ENCODE results near the gene MOB3B. TPM values are rescaled to one million over a fixed set of nuclear protein-coding genes. Genes with fewer than 3 reads are reported as not detected.

Gene MOB3B
- total RNA-seq, 1 donor from 2014 or later: 11.0 TPM

GRCh38 chr9:27348785-27349697, 180.6 kb downstream of the MOB3B start:
- no peak overlapping the region for H3K4me3 ChIP-seq
- peaks cover 30% of the 10 kb centered on the region for H3K4me1 ChIP-seq
- DNase-seq (ENCODE audit: extremely low spot score in 2 of 2): no peak
- intact Hi-C loops (cut with DNase I): no loop called here
- no peaks in the 10 kb centered on the region for H3K27me3 ChIP-seq
- no peak overlapping the region for H3K27ac ChIP-seq
- H3K9me3 ChIP-seq: no peaks in the 10 kb centered on the region
- H3K36me3 ChIP-seq: no peaks in the 10 kb centered on the region
- TF ChIP-seq, protein P1, sequence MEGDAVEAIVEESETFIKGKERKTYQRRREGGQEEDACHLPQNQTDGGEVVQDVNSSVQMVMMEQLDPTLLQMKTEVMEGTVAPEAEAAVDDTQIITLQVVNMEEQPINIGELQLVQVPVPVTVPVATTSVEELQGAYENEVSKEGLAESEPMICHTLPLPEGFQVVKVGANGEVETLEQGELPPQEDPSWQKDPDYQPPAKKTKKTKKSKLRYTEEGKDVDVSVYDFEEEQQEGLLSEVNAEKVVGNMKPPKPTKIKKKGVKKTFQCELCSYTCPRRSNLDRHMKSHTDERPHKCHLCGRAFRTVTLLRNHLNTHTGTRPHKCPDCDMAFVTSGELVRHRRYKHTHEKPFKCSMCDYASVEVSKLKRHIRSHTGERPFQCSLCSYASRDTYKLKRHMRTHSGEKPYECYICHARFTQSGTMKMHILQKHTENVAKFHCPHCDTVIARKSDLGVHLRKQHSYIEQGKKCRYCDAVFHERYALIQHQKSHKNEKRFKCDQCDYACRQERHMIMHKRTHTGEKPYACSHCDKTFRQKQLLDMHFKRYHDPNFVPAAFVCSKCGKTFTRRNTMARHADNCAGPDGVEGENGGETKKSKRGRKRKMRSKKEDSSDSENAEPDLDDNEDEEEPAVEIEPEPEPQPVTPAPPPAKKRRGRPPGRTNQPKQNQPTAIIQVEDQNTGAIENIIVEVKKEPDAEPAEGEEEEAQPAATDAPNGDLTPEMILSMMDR (IDR thresholded peaks at IDR 0.05): no peak
- no peak for TF ChIP-seq POLR2A (IDR thresholded peaks at IDR 0.05)
- no peak for TF ChIP-seq POLR2AphosphoS5 (IDR thresholded peaks at IDR 0.05; ENCODE audit: insufficient read depth in 1 of 2, low read depth in 1 of 2)

DNA sequence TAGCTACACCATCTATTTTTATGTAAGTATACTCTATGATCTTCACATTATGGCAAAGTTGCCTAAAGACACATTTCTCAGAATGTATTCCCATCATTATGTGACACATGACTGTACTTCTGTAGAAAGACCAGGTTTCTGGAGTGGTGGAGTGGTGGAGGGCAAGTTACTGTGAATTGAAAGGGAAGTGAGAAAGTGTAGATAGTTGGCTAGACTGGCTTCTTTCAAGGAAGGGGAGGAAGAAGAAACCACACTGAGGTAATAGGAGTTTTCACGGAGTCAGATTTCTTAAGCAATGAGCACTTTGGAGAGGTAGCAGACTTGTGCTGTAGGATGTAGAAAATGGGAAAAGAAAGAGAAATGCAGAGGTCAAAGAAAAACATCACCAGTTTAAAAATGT, 181.7 kb downstream of the MOB3B start:
- no peaks in the 10 kb centered on the region for H3K36me3 ChIP-seq
- H3K9me3 ChIP-seq: no peaks in the 10 kb centered on the region
- intact Hi-C loops (cut with DNase I): no loop called here

GRCh38 chr9:27344776-27345175, 184.8 kb downstream of the MOB3B start:
- no peak for DNase-seq (ENCODE audit: extremely low spot score in 2 of 2)
- TF ChIP-seq, protein P1 (IDR thresholded peaks at IDR 0.05): no peak
- TF ChIP-seq POLR2A (IDR thresholded peaks at IDR 0.05): no peak
- TF ChIP-seq POLR2AphosphoS5 (IDR thresholded peaks at IDR 0.05; ENCODE audit: insufficient read depth in 1 of 2, low read depth in 1 of 2): no peak
- H3K4me1 ChIP-seq: peaks cover 24% of the 10 kb centered on the region
- H3K9me3 ChIP-seq: no peaks in the 10 kb centered on the region
- intact Hi-C loops (cut with DNase I): no loop called here
- H3K27ac ChIP-seq: no peak overlapping the region
- H3K27me3 ChIP-seq: no peaks in the 10 kb centered on the region
- H3K36me3 ChIP-seq: no peaks in the 10 kb centered on the region
- H3K4me3 ChIP-seq: no peak overlapping the region

More for the DNA sequence above, 181.7 kb downstream of the MOB3B start:
- Histone ChIP-seq H3K27me3 (no peaks in the 10 kb centered on the region), H3K27ac (no peak overlapping the region), H3K4me3 (no peak overlapping the region), H3K4me1 (peaks cover 20% of the 10 kb centered on the region)
- no peak for DNase-seq (ENCODE audit: extremely low spot score in 2 of 2)
- TF ChIP-seq, protein P1 (IDR thresholded peaks at IDR 0.05): no peak
- TF ChIP-seq POLR2AphosphoS5 (IDR thresholded peaks at IDR 0.05; ENCODE audit: insufficient read depth in 1 of 2, low read depth in 1 of 2) (no peak), POLR2A (IDR thresholded peaks at IDR 0.05) (no peak)

DNA sequence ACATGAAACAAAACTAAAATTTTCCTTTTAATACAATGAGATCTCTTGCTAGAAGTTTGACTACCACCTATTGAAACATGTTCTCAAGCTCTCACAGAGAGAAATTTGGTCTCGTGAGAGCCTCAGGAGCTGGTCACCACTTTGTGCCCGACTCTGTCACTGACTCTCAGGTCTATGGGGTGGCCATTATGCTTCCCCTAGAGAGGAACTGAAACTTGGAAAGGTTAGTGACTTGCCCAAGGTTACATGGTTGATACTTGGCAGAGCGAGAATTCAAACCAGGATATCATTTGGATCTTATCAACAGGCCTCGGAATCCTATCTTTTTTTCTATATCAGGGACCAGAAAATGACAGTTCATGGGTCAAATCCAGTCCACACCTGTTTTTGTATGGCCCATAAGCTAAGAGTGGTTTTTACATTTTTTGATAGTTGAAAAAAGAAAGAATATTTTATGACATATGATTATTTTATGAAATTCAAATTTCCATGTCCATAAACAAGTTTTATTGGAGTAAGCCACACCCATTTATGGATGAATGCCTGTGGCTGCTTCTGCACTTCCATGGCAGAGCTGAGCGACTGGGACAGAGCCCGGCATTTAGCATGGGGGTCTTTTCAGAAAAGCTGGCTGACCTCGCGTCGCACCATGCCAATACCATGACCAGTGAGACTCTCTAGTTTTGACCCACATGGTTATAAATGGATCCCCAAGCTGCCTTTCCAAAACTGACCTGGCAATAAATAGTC, 187.9 kb downstream of the MOB3B start:
- H3K9me3 ChIP-seq: no peaks in the 10 kb centered on the region
- H3K4me3 ChIP-seq: no peak overlapping the region
- no peak for TF ChIP-seq POLR2AphosphoS5 (IDR thresholded peaks at IDR 0.05; ENCODE audit: insufficient read depth in 1 of 2, low read depth in 1 of 2)
- TF ChIP-seq, protein P1 (IDR thresholded peaks at IDR 0.05): no peak
- no peak for TF ChIP-seq POLR2A (IDR thresholded peaks at IDR 0.05)
- H3K4me1 ChIP-seq: peaks cover 48% of the 10 kb centered on the region
- H3K36me3 ChIP-seq: no peaks in the 10 kb centered on the region
- DNase-seq (ENCODE audit: extremely low spot score in 2 of 2): no peak
- peak overlapping the region; percentile 73 for H3K27ac ChIP-seq
- intact Hi-C loops (cut with DNase I): no loop called here
- H3K27me3 ChIP-seq: no peaks in the 10 kb centered on the region

All from vagina (tissue), 2 donors.